RWPE2 (cell line): ENCODE data around the gene UBE2J2.
"Not testable (repeated sequence)": the region's sequence is repeated elsewhere in the genome, so short reads cannot be mapped to it uniquely, and the experiment has no call there.

Experiments
- ATAC-seq: fragments of 200-7000 bp; cut with Tn5 transposase; 3 replicates; pipeline ENCODE4 v1.9.1; 2021; ENCODE audit warnings: low read depth
- DNase-seq: peaks from one replicate; pipeline ENCODE4 v3.0.0-alpha.2; 2020; ENCODE audit warnings: low spot score
- H3K27ac ChIP-seq: fragments of 450-650 bp; 2 replicates; pipeline ENCODE4 v1.5.1; 2017; ENCODE audit warnings: mild to moderate bottlenecking; ENCODE audit not compliant: poor library complexity, severe bottlenecking
- H3K27me3 ChIP-seq: fragments of 250-450 bp; sonication (Bioruptor Pico); 2 replicates; pipeline ENCODE4 v1.5.1; 2021; ENCODE audit warnings: mild to moderate bottlenecking, moderate library complexity; ENCODE audit not compliant: insufficient read depth, poor library complexity, severe bottlenecking
- H3K36me3 ChIP-seq: fragments of 250-450 bp; sonication (Bioruptor Pico); 2 replicates; pipeline ENCODE4 v1.5.1; 2020; ENCODE audit warnings: low read depth, mild to moderate bottlenecking, moderate library complexity
- H3K4me1 ChIP-seq: fragments of 250-450 bp; sonication (Bioruptor Pico); 2 replicates; pipeline ENCODE4 v1.5.1; 2021; ENCODE audit warnings: mild to moderate bottlenecking, moderate library complexity; ENCODE audit not compliant: insufficient read depth, poor library complexity, severe bottlenecking
- H3K4me3 ChIP-seq: fragments of 250-450 bp; sonication (Bioruptor Pico); 2 replicates; pipeline ENCODE4 v1.5.1; 2021; ENCODE audit warnings: mild to moderate bottlenecking, moderate library complexity; ENCODE audit not compliant: severe bottlenecking
- H3K9me3 ChIP-seq: fragments of 250-450 bp; sonication (Bioruptor Pico); 2 replicates; pipeline ENCODE4 v1.5.1; 2021; ENCODE audit warnings: mild to moderate bottlenecking, moderate library complexity; ENCODE audit not compliant: severe bottlenecking
- CTCF ChIP-seq: fragments of 450-650 bp; IDR thresholded peaks from one replicate; pipeline ENCODE4 v1.5.1; 2017; ENCODE audit warnings: mild to moderate bottlenecking, moderate library complexity; ENCODE audit not compliant: poor library complexity, severe bottlenecking

The UBE2J2 gene

GRCh38 chr1:1319646-1319941 is 45.9 kb upstream of the UBE2J2 start:
- H3K4me1 ChIP-seq = peaks cover 6% of the 10 kb centered on the region
- no peaks in the 10 kb centered on the region for H3K9me3 ChIP-seq
- ATAC-seq = no peak
- no peak for DNase-seq
- no peaks in the 10 kb centered on the region for H3K27me3 ChIP-seq
- peaks cover 59% of the 10 kb centered on the region for H3K36me3 ChIP-seq
- no peak overlapping the region for H3K27ac ChIP-seq
- no peak overlapping the region for H3K4me3 ChIP-seq
- no peak for TF ChIP-seq CTCF

GRCh38 chr1:1318777-1319645 is 45.4 kb upstream of the UBE2J2 start:
- H3K27ac ChIP-seq = peak overlapping the region; percentile 46
- peaks cover 6% of the 10 kb centered on the region for H3K4me1 ChIP-seq
- no peak for ATAC-seq
- H3K4me3 ChIP-seq = no peak overlapping the region
- no peaks in the 10 kb centered on the region for H3K9me3 ChIP-seq
- no peak for TF ChIP-seq CTCF
- no peak for DNase-seq
- peaks cover 63% of the 10 kb centered on the region for H3K36me3 ChIP-seq
- H3K27me3 ChIP-seq = no peaks in the 10 kb centered on the region

- no peaks in the 10 kb centered on the region for H3K27me3 ChIP-seq
- DNase-seq (no peak), ATAC-seq (peak; percentile 90)
- H3K4me1 ChIP-seq = peaks cover 6% of the 10 kb centered on the region
- peak overlapping the region; percentile 46 for H3K27ac ChIP-seq
- peaks cover 71% of the 10 kb centered on the region for H3K36me3 ChIP-seq
- H3K9me3 ChIP-seq = no peaks in the 10 kb centered on the region
- no peak overlapping the region for H3K4me3 ChIP-seq
- TF ChIP-seq CTCF = no peak
These were observed 44.5 kb upstream of the UBE2J2 start for GRCh38 chr1:1318131-1318652.

- H3K4me3 ChIP-seq = no peak overlapping the region
- TF ChIP-seq CTCF = no peak
- peaks cover 79% of the 10 kb centered on the region for H3K36me3 ChIP-seq
- ATAC-seq (no peak), DNase-seq (no peak)
- no peaks in the 10 kb centered on the region for H3K9me3 ChIP-seq
- H3K27ac ChIP-seq = peak overlapping the region; percentile 46
- H3K4me1 ChIP-seq = peaks cover 6% of the 10 kb centered on the region
- no peaks in the 10 kb centered on the region for H3K27me3 ChIP-seq
These were observed 43.8 kb upstream of the UBE2J2 start for GRCh38 chr1:1317420-1317819.

- not testable (repeated sequence) for DNase-seq, H3K27ac ChIP-seq, H3K27me3 ChIP-seq, H3K4me3 ChIP-seq, H3K4me1 ChIP-seq, ATAC-seq, H3K9me3 ChIP-seq
- peaks cover 83% of the 10 kb centered on the region for H3K36me3 ChIP-seq
These were observed 42.5 kb upstream of the UBE2J2 start for GRCh38 chr1:1316199-1316598.
